GM18498 (cell line): ENCODE results near the gene PRKAR2B.

ENCODE experiments used
- ATAC-seq: cut with Tn5 transposase; IDR thresholded peaks from one replicate; pipeline ENCODE4 v1.9.1; 2021; ENCODE audit warnings: mild to moderate bottlenecking, moderate library complexity; ENCODE audit not compliant: unreplicated experiment

The PRKAR2B gene

DNA sequence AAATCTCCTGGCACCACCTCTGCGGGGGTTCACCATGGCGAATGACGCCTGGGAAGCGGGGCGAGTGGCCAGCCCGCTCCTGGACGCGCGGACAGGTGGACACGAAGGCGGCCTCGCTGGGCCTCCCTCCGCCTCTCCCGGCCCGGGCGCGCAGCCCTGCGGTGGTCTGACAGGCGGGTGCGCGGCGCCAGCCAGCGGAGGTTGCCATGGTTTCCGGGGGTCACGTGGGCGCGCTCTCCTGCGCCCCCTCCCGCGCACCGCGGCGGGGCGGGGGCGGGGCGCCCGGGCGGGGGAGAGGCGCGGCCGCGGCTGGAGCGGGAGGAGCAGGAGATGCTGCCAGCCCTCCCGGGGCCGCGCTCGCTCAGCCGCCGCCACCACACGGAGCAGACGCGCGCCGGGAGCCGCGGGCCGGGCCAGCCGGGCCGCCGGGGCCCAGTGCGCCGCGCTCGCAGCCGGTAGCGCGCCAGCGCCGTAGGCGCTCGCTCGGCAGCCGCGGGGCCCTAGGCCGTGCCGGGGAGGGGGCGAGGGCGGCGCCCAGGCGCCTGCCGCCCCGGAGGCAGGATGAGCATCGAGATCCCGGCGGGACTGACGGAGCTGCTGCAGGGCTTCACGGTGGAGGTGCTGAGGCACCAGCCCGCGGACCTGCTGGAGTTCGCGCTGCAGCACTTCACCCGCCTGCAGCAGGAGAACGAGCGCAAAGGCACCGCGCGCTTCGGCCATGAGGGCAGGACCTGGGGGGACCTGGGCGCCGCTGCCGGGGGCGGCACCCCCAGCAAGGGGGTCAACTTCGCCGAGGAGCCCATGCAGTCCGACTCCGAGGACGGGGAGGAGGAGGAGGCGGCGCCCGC is at the start of gene PRKAR2B:
Gene PRKAR2B (plus strand): TSS at position 359 of the 848 bp plus-strand sequence. CDS start 203 bp downstream, at position 562.
- peak; percentile 92 for ATAC-seq

DNA sequence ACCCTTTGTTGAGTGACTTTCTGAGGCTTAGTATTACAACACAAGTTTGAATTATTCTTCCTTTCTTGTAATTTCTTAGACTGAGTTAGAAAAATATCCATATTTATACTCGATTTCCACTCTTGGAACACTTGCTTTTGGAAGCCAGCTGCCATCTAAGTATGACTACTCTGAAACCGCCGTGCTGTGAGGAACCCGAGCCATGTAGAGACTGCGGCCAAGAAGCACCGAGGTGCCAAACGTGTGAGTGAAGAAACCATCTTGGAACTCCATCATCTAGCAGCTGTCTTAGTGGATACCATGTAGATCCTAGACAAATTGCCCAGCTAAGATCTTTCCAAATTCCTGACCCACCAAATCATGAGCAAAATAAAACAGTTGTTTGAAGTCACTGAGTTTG is 49.7 kb upstream of the PRKAR2B start:
- ATAC-seq: no peak

DNA sequence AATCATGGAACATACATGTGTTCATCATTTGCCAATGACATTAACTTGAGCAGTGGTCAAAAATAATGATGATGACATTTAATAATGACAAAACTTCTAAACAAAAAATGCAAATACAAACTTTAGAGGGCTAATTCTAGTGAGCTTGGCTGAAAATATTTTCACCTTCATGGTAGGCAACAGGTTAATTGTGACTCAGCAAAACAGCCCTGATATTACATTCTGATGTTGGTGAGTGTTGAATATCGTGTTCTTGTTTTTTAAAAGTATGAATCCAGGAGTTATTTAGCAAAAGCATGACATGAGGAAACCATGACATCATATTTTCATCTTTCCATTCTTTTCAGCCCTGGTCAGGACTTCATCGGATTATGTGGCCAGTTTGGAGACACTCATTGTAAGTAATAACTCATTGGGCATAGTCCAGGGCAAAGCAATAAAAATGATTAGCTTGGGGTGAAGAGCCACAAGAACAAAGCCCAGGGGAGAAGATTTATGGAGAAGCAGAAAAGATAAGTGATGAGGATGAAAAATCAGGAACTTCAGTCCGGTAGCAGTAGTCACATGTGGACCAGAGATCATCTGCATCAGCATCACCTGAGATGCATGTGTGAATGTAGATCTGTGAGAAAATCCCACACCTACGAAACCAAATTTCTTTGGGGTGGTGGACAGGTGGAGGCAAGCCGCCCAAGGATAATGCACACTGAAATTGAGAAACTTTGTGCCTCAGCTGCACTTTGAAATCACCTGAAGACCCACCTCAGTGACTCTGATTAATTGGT is 46.8 kb upstream of the PRKAR2B start:
- ATAC-seq: no peak

DNA sequence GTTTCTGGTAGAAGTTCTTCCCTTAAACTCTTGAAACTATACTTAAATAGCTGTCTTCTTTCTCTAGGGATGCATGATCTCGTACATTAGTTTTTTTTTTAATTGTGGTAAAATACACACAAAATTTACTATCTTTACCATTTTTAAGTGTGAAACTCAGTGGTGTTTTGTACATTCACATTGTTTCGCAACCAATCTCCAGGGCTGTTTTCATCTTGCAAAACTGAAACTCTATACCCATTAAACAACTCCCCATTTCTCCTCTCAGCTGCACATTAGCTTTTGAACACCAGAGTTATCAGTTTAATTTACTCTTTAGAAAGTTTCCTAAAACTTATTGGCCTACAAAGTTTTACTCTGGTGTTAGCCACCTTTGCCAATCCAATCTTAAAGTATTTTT is 45.5 kb upstream of the PRKAR2B start:
- no peak for ATAC-seq

GRCh38 chr7:107001490-107001889 is 43.0 kb upstream of the PRKAR2B start:
- no peak for ATAC-seq

GRCh38 chr7:107002126-107002525 is 42.4 kb upstream of the PRKAR2B start:
- ATAC-seq: no peak

DNA sequence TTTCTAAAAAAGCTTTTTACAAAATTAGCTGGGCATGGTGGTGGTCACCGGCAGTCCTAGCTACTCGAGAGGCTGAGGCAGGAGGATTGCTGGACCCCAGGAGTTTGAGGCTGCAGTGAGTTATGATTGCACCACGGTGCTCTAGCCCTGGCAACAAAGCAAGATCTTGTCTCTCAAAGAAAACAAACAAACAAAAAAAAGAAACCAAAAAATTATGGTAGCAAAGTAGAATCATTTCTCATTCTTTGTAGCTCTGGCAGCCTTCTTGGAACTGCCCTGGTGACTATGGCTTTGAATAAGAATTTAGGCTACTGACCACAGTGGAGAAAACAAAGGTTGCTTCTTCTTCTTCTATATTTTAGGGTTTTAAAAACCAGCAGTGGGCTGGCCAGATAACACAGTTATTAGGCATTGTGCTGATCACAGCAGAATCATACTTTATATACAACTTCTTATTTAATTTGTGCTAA is 41.9 kb upstream of the PRKAR2B start:
- ATAC-seq: no peak

DNA sequence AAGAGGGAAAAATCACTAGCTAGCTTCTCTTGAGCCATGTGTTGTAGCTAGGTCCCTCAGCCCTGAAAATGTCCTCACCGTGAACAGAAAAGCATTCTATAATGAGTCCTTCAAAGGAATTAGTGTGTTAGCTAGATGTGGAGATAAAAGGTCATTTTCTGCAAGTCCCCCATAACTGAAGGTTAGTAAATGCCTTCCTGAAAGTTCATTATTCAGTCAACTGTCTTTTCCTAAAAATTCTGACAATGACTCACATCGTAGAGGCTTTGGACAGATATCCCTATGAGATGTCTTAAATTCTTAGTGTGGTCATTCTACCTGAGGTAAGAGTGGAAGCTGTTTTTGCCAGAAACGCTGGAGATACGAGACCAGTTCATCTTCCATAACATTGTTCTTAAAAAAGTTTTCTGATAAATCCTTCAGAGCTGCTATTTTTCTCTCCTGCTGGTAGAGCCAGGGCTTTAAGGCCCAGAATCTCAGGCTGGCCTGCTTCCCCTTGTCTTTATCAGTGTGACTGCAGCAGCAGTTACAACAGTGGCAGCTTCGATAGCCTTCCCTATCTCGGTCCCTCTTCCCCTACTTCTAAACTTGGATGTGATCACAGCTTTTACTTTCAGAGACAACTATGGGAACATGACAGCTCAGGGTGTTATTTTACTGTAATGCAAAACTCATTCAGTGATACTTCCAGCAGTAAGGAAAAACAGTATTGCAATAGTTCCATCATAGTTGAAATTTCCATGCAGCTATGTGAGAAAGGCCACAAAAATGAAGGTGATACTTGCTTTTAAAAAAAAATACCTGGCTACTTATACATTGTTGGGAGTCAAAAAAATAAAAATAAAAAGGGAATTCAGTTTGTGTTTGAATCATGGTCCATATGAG is 37.3 kb upstream of the PRKAR2B start:
- ATAC-seq: no peak

GRCh38 chr7:107007892-107008287 is 36.6 kb upstream of the PRKAR2B start:
- ATAC-seq: no peak

DNA sequence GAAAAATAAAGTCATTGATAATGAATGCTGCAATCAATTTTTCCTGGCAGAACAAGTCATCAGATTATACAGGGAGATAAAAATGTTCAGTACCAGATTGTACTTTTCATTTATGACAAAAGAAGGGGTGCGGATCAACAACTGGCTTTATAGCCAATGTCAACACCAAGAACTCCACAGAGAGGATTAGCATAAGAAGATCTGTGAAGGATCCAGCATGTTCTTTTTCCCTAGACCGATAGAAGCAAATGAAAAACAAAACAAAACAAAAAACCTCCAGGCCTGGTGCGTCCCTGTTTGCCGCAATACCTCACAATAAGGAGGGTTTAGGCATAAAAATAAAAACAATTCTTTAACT is 34.7 kb upstream of the PRKAR2B start:
- no peak for ATAC-seq

DNA sequence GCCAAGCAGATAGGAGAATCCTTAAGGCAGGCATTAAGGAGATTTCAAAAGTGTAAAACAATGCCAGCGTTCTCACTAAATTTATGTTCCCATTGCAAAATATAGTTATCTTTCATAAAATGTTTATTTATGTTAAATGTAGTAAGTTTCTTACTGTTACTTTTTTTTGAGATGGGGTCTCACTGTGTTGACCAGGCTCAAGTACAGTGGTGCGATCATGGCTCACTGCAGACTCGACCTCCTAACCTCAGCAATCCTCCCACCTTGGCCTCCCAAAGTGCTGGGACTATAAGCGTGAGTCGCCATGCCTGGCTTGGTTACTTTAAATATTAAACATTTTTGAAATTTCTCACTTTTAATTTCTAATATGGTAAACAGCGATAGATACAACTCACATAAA is 31.8 kb upstream of the PRKAR2B start:
- ATAC-seq: no peak

DNA sequence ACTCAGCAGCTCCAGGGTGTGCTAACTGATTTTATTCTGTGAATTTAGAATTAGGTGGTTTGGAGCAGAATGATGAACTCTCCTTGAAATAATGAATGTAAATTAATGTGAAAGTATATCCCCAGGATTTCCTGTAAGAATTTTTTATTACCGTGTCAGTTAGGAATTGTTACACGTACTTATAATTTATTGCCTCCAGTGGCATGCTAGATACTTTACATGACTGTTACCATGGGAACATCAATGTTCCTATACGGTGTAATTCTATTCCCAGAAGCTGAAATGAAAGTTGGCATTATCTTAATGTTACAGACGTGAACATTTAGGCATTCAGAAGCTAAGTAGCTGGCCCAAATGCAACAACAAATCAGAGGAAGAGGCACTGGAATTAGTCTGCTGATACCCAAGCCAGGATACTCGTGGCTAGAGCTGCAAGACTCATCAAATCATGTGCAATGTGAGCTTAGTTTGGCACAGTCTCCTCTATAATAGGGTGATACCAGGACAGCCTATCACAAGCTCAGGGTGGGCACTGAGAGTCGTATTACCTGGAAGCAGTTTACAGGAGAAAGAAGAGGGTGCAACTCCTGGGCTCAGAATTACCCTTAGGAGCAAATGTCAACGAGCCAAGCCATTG is 30.0 kb upstream of the PRKAR2B start:
- ATAC-seq: no peak

DNA sequence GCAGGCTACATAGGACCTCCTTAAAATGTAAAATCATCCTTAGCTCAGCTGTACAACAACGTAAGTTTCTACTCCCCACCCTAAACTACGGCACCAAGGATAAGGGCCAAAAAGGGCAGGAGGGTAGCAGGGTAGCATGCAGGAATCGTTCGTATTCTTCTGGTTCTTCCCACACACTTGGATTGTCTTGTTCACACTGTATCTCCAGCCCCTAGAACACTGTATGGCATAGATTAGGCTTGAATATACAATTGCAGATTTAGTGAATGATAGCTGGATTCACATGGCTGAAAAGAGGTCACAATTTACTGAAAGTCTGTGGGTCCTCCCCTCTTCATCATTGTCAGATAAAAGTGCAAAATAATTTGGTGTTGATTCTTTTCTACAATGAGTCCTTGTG is 28.2 kb upstream of the PRKAR2B start:
- ATAC-seq: no peak

DNA sequence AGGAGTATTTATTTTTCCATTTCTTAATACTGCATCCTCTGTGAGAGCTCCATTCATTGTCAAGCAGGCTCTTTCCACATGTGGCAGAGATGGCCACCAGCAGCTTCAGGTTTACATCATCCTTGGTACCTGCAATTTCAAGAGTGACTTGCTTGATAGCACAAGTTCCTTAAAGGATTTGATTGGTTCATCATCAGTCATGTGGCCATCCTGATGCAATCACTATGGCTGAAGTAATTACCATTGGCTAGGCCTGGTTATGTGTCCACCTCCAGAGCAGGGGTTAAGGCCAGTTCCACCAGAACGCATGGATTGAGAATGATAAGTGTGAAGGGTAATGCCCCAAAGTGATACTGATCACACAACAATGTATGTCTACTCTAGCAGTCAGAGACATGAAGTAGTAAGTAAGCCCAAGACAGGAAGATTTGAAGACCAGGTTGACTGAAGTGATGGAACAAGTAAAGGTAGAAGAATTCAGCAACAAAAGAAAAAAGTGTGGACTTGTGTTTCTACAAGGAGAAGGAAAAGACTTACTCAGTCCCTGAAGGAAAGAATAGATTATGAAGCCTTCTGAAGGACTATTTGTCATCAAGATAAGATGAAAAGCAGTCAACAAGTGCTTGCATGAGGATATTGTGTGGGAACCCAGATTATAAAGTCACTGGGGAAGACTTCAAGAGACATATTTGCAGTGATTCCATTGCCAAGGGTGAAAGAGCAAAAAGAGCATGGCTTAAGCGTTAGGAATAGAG is 26.4 kb upstream of the PRKAR2B start:
- ATAC-seq: no peak

DNA sequence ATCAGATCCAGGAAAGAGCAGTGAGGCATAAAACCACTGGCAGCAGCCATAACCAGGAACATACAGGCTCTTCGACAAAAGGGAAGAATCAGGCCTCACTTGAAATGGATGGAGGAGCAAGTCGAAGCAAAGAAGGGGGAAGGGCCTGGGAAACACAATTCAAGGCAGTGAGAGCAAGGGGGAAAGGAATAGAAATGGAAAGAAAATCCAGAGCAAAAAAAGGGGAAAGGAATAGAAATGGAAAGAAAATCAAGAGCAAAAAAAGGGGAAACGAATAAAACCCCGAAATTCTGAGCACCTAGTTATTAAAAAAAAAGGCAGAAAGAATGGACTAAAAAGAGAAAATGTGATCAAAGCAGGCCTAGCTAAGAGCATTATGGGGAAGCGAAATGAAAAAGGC is 24.1 kb upstream of the PRKAR2B start:
- no peak for ATAC-seq

- ATAC-seq: no peak
Measured at GRCh38 chr7:107021600-107021999, 22.9 kb upstream of the PRKAR2B start.

- no peak for ATAC-seq
Measured at GRCh38 chr7:107023522-107024151, 20.9 kb upstream of the PRKAR2B start.

DNA sequence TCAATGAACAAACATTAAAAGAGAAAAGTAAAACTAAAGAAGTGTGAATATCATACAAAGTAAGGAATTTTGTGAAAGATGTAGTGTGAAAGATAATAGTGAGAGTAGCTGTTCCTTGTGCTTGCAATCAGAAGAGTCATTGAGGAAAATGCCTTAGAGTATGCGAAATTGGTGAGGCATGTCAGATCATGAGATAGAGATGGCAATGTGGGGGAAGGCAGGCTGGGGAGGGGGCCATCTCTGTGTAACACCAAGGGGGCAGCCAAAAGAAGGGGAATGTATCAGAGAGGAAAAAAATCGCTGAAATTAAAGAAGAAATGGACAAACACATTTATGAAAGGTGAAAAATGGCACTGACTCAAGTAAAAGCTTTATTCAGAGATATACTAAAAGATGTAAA is 19.6 kb upstream of the PRKAR2B start:
- no peak for ATAC-seq

DNA sequence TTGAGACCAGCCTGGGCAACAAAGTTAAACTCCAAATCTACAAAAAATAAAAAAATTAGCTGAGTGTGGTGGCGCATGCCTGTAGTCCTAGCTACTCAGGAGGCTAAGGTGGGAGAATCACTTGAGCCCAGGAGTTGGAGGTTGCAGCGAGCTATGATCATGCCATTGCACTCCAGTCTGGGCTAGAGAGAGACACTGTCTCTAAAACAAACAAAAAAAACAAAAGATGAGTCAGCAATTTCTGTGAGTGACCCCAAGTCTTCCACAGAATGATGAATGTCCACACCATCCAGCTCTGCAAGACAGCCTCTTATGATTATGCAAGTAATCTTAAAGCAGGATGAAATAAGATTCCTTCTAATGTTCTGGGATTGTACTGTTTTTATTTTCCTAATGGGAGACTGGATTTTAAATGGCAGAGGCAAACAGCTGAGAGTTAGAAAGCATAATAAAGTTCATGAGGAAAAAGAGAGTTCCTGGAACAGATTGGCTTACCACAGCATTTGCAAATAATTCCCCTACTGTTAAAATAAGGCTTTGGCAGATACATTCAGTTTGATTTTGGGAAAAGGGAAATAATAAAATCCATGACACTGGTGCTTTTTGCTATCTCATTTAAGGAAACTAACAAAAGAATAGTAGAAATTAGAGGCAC is 18.9 kb upstream of the PRKAR2B start:
- no peak for ATAC-seq
